AG04450 (cell line): ENCODE results near the gene ZBTB20. TPM values are rescaled to one million over a fixed set of nuclear protein-coding genes. Genes with fewer than 3 reads are reported as not detected.

Source experiments
- CTCF ChIA-PET: fragments of 300-600, 350-600 bp; formaldehyde crosslinking; extraction: SDS; loops from one replicate; lab custom pipeline; 2022; ENCODE audit warnings: antibody characterized with exemption, inconsistent platforms; lab: Charles Lee
- POLR2A ChIA-PET: fragments of 350-600 bp; formaldehyde crosslinking; extraction: SDS; loops from one replicate; lab custom pipeline; 2021; ENCODE audit warnings: antibody characterized with exemption, inconsistent platforms; lab: Yijun Ruan, JAX
- DNase-seq: peaks from one replicate; pipeline ENCODE4 v3.0.0-alpha.2; 2011; ENCODE audit warnings: low read depth, low spot score
- H3K27ac ChIP-seq: one replicate; pipeline ENCODE4 v1.5.1; 2012; ENCODE audit warnings: low read depth, low read length, control low read depth
- H3K27me3 ChIP-seq: one replicate; pipeline ENCODE4 v1.6.0; 2012; ENCODE audit warnings: low read length; ENCODE audit not compliant: control insufficient read depth, insufficient read depth
- H3K4me3 ChIP-seq: 2 replicates; pipeline ENCODE4 v1.5.1; 2011; ENCODE audit warnings: mild to moderate bottlenecking, low read depth, low read length, control low read depth
- H3K9me3 ChIP-seq: 2 replicates; pipeline ENCODE4 v1.5.1; 2012; ENCODE audit warnings: low read length; ENCODE audit not compliant: control insufficient read depth, insufficient read depth
- CTCF ChIP-seq: IDR thresholded peaks from 2 replicates; pipeline ENCODE4 v1.5.1; 2011; ENCODE audit warnings: low read depth, low read length, control low read depth, inconsistent platforms
- polyA plus RNA-seq: library from polyadenylated mRNA; depleted of rRNA; stranded (reverse); fragments of >200 nt; gene quantifications from 2 replicates; pipeline ENCODE4 v1.2.3, GENCODE V29; 2011

ZBTB20 gene
- polyA plus RNA-seq, 1 experiment = 3.0 TPM

- Histone ChIP-seq H3K27ac (no peak overlapping the region), H3K9me3 (no peaks in the 10 kb centered on the region), H3K4me3 (no peak overlapping the region), H3K27me3 (no peaks in the 10 kb centered on the region)
- no peak for DNase-seq
- ChIA-PET POLR2A (no interaction called here), CTCF (no interaction called here)
- TF ChIP-seq CTCF = no peak
Measured at GRCh38 chr3:114518206-114518808, 628.8 kb downstream of the ZBTB20 start.

GRCh38 chr3:114510201-114510600, 636.9 kb downstream of the ZBTB20 start:
- no peak for TF ChIP-seq CTCF
- H3K4me3 ChIP-seq = no peak overlapping the region
- H3K27ac ChIP-seq = no peak overlapping the region
- H3K9me3 ChIP-seq = no peaks in the 10 kb centered on the region
- DNase-seq = no peak
- CTCF ChIA-PET = interaction anchor here (0.6 to 2.4 kb wide), 2 partner anchors 92 to 523 kb away, joined by 3 to 6 read pairs; no protein-coding TSS in a partner anchor
- POLR2A ChIA-PET = no interaction called here
- no peaks in the 10 kb centered on the region for H3K27me3 ChIP-seq

GRCh38 chr3:114509756-114510155, 637.3 kb downstream of the ZBTB20 start:
- POLR2A ChIA-PET = no interaction called here
- no peak for TF ChIP-seq CTCF
- no peaks in the 10 kb centered on the region for H3K27me3 ChIP-seq

GRCh38 chr3:114508976-114509375, 638.1 kb downstream of the ZBTB20 start:
- DNase-seq = no peak
- Histone ChIP-seq H3K4me3 (no peak overlapping the region), H3K9me3 (no peaks in the 10 kb centered on the region), H3K27me3 (no peaks in the 10 kb centered on the region), H3K27ac (no peak overlapping the region)
- no peak for TF ChIP-seq CTCF
- ChIA-PET POLR2A (interaction anchor here (1.8 kb wide), 1 partner anchor 100 kb away, joined by 5 read pairs; no protein-coding TSS in a partner anchor), CTCF (interaction anchor here (1.5 to 2.4 kb wide), 3 partner anchors 18 to 125 kb away, joined by 6 to 8 read pairs (median 7); no protein-coding TSS in a partner anchor)

More at GRCh38 chr3:114509756-114510155, 637.3 kb downstream of the ZBTB20 start:
- Histone ChIP-seq H3K27ac (no peak overlapping the region), H3K4me3 (no peak overlapping the region), H3K9me3 (no peaks in the 10 kb centered on the region)
- CTCF ChIA-PET = interaction anchor here (0.6 to 2.4 kb wide), 3 partner anchors 17 to 524 kb away, joined by 3 to 7 read pairs (median 6); no protein-coding TSS in a partner anchor
- DNase-seq = no peak

GRCh38 chr3:114508208-114508607, 638.9 kb downstream of the ZBTB20 start:
- no peaks in the 10 kb centered on the region for H3K27me3 ChIP-seq
- no peak for TF ChIP-seq CTCF
- no peak overlapping the region for H3K27ac ChIP-seq
- CTCF ChIA-PET = interaction anchor here (1.5 to 2.4 kb wide), 3 partner anchors 19 to 124 kb away, joined by 6 to 8 read pairs (median 7); no protein-coding TSS in a partner anchor
- DNase-seq = no peak
- H3K9me3 ChIP-seq = no peaks in the 10 kb centered on the region
- POLR2A ChIA-PET = interaction anchor here (1.8 kb wide), 1 partner anchor 100 kb away, joined by 5 read pairs; no protein-coding TSS in a partner anchor
- no peak overlapping the region for H3K4me3 ChIP-seq
